Omental fat pad (tissue), 4 donors: ENCODE data around the gene FZD10. TPM values are rescaled to one million over a fixed set of nuclear protein-coding genes. Genes with fewer than 3 reads are reported as not detected.

ENCODE experiments used
- ATAC-seq: fragments of 150-250 bp; one replicate; pipeline ENCODE4 v1.9.1; 2016; ENCODE audit warnings: mild to moderate bottlenecking, moderate library complexity; ENCODE audit not compliant: low FRiP score
- DNase-seq: peaks from one replicate; pipeline ENCODE4 v3.0.0-alpha.2; 2019; ENCODE audit warnings: low spot score
- total RNA-seq, 4 donors: library from RNA; depleted of rRNA; stranded (reverse); fragments of >200 nt; gene quantifications; one replicate each; pipeline ENCODE4 v1.1.0, GENCODE V29; 2016
- TF ChIP-seq, protein P1 (sequence below), 3 donors: fragments of 450-650 bp; IDR thresholded peaks; one replicate each; pipeline ENCODE4 v1.5.1; 2016 to 2017; ENCODE audit warnings: antibody characterized with exemption in 3 of 3, mild to moderate bottlenecking in 3 of 3, moderate library complexity in 2 of 3

Gene FZD10, protein sequence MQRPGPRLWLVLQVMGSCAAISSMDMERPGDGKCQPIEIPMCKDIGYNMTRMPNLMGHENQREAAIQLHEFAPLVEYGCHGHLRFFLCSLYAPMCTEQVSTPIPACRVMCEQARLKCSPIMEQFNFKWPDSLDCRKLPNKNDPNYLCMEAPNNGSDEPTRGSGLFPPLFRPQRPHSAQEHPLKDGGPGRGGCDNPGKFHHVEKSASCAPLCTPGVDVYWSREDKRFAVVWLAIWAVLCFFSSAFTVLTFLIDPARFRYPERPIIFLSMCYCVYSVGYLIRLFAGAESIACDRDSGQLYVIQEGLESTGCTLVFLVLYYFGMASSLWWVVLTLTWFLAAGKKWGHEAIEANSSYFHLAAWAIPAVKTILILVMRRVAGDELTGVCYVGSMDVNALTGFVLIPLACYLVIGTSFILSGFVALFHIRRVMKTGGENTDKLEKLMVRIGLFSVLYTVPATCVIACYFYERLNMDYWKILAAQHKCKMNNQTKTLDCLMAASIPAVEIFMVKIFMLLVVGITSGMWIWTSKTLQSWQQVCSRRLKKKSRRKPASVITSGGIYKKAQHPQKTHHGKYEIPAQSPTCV
- total RNA-seq = 1 to 10 TPM in 2 of 4 donors, under 1 TPM in 2; 0.25 to 3.8 (median 0.98) TPM

DNA sequence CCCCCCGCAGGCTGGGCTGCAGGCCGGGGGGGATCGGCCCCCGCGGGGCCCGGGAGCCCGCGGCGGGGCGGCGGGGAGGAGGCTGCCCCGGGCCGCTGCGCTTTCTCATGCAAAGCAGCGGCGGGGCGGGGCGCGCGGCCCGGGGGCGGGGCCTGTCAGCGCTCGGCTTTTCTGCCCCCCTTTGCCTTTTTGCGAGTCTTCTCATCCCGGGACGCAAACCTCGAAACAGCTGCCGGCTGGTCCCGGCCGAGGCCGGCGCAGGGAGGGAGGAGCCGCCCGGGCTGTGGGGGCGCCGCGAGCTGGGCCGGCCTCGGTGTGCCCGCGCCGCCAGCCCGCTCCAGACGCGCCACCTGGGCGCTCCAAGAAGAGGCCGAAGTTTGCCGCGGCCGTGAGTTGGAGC is at the start of gene FZD10:
Gene FZD10 (plus strand): TSS at position 198 of the 400 bp plus-strand sequence. CDS start 479 bp downstream, outside the sequence.
- ATAC-seq (peak; percentile 71), DNase-seq (peak; percentile 34)
- TF ChIP-seq, protein P1, sequence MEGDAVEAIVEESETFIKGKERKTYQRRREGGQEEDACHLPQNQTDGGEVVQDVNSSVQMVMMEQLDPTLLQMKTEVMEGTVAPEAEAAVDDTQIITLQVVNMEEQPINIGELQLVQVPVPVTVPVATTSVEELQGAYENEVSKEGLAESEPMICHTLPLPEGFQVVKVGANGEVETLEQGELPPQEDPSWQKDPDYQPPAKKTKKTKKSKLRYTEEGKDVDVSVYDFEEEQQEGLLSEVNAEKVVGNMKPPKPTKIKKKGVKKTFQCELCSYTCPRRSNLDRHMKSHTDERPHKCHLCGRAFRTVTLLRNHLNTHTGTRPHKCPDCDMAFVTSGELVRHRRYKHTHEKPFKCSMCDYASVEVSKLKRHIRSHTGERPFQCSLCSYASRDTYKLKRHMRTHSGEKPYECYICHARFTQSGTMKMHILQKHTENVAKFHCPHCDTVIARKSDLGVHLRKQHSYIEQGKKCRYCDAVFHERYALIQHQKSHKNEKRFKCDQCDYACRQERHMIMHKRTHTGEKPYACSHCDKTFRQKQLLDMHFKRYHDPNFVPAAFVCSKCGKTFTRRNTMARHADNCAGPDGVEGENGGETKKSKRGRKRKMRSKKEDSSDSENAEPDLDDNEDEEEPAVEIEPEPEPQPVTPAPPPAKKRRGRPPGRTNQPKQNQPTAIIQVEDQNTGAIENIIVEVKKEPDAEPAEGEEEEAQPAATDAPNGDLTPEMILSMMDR (IDR thresholded peaks at IDR 0.05) = no peak

DNA sequence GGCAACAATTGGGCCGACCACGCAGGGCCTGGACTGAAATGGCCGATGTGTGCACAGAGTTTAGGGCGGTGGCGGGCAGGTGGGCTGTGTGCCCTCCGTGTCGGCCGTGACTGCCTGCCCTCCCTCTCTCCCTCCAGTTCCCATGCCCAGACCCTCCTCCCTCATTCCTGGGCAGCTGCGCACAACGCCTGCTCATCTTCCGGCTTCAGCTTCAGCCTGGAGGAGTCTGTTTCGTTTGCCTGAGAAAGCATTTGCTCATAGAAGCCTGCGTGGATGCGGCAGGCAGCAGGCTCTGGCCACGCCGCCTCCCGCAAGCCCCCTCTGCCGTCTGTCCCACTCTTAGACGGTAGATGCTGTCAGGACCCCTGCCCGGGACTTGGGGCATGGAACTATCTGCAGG is 47.3 kb upstream of the FZD10 start:
- ATAC-seq = no peak
- TF ChIP-seq, protein P1 (IDR thresholded peaks at IDR 0.05) = no peak
- DNase-seq = no peak

DNA sequence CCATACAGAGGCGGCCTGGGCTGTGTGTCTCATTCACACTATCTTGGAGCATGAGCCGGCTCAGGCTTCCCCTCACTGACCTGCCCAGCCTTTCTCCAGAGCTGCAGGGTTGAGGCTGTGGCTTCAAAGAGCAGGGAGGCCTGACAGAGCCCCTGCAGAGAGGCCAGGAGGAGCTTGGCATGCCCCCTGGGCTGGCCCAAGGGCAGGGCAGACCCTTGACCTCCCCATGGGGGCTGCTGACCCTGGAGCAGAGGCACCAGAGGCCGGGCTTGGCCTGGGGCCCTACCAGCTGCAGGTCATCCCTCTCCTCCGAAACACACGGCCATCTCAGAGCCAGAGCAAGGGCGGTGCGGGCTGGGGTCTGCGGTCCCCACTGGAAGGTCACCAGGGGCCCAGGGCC is 46.6 kb upstream of the FZD10 start:
- ATAC-seq = no peak
- TF ChIP-seq, protein P1 (IDR thresholded peaks at IDR 0.05) = no peak

DNA sequence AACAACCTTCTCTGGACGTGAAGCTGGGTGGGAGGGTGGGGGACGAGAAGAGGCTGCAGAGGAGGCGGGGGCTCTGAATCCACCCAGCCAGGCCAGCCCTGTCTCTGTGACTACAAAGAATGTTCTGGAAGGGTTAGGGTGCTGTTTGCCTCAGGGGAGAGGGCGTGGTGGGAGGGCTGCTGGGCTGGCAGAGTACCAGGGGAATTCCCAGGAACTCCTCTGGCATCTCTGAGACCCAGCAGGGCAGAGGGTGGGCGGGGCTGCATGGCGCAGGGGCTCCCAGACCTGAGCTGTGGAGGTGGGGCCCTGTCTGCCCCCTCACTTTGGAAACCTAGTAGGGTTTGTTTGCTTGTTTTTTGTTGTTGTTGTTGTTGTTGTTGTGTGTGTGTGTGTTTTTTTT is 45.5 kb upstream of the FZD10 start:
- ATAC-seq (no peak), DNase-seq (no peak)
- TF ChIP-seq, protein P1 (IDR thresholded peaks at IDR 0.05) = no peak

More for the DNA sequence above, 46.6 kb upstream of the FZD10 start:
- DNase-seq = no peak

DNA sequence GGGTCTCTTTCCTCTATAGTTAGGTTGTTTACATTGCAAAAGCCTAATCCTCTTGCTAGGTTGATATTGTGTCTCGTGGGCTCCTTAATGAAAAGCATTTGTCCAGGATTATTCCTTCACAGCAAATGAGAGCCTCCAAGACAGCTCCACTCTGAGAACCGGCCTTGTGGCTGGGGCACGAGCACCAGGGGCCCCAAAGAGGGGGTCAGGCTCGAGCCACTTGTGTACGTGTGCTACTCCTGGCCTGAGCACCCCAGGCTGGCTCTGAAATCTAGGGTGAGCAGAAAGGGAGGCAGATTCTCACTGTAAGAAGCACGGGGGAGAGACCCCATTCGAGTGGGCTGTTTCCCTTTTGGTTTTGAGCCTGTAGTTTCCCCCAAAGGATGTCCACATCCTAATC is 45.0 kb upstream of the FZD10 start:
- ATAC-seq (no peak), DNase-seq (no peak)
- TF ChIP-seq, protein P1 (IDR thresholded peaks at IDR 0.05) = no peak

DNA sequence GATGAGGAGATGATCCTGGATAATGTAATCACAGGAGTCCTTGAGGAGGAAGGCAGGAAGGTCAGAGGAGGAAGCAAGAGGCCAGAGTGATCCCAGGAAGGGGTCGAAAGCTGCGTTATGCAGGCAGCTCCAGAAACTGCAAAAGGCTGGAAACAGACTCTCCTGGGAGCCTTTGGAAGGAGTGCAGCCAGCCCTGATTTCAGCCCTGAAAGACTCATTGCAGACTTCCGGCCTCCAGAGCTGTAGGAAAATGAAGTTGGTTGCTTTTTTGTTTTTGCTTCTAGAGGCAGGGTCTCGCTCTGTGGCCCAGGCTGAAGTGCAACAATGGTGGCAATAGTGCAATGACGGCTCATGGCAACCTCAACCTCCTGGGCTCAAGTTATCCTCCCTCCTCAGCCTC is 44.6 kb upstream of the FZD10 start:
- no peak for DNase-seq
- TF ChIP-seq, protein P1 (IDR thresholded peaks at IDR 0.05) = no peak

DNA sequence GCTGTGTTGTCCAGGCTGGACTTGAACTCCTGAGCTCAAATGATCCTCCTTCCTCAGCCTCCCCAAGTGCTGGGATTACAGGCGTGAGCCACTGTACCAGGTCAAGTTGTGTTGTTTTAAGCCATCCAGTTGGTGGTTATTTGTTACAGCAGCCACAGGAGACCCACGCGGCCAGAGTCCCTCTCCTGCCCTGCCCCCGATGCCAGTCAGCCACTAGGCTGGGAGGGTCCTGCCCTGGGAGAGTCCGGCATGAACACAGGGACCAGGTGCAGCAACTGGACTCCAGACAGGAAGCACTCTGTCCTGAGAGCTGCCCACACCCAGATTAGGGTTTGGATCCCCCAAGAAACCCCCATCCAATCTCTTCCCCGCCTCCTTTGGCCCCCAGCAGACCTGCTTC is 44.1 kb upstream of the FZD10 start:
- TF ChIP-seq, protein P1 (IDR thresholded peaks at IDR 0.05) = no peak
- DNase-seq = no peak
- ATAC-seq = no peak

More for the DNA sequence above, 44.6 kb upstream of the FZD10 start:
- ATAC-seq = no peak
